Mesenchymal stem cell (in vitro differentiated cells and primary cell): ENCODE results near the gene FKRP.
A peak's percentile ranks its signal among the peaks of the same experiment; 100 is the strongest.

Source experiments
- DNase-seq: peaks from one replicate; pipeline ENCODE4 v3.0.0-alpha.2; 2013
- H2AFZ ChIP-seq: one replicate; pipeline ENCODE4 v1.6.1; 2013; ENCODE audit warnings: low read depth, mild to moderate bottlenecking, control low read depth, inconsistent platforms, low read length, moderate library complexity
- H2AK5ac ChIP-seq: 2 replicates; pipeline ENCODE4 v1.6.1; 2013; ENCODE audit warnings: low read length, moderate library complexity, mild to moderate bottlenecking, inconsistent platforms; ENCODE audit not compliant: severe bottlenecking
- H2BK120ac ChIP-seq: one replicate; pipeline ENCODE4 v1.6.1; 2013; ENCODE audit warnings: low read depth, mild to moderate bottlenecking, inconsistent platforms, low read length, moderate library complexity
- H2BK12ac ChIP-seq, 2 experiments: one replicate each; pipeline ENCODE4 v1.6.1; 2013; ENCODE audit warnings: inconsistent platforms in 2 of 2, low read length in 2 of 2, mild to moderate bottlenecking in 2 of 2, moderate library complexity in 2 of 2, control low read depth in 1 of 2
- H2BK15ac ChIP-seq: one replicate; pipeline ENCODE4 v1.6.1; 2013; ENCODE audit warnings: mild to moderate bottlenecking, low read depth, inconsistent platforms; ENCODE audit not compliant: poor library complexity, severe bottlenecking
- H2BK5ac ChIP-seq: 2 replicates; pipeline ENCODE4 v1.6.1; 2013; ENCODE audit warnings: low read depth, mild to moderate bottlenecking, low read length, control low read depth, inconsistent platforms; ENCODE audit not compliant: poor library complexity, severe bottlenecking
- H3K14ac ChIP-seq, 2 experiments: one replicate each; pipeline ENCODE4 v1.6.1; 2013; ENCODE audit warnings: inconsistent platforms in 2 of 2, low read length in 2 of 2, control low read depth in 1 of 2, mild to moderate bottlenecking in 1 of 2, moderate library complexity in 1 of 2
- H3K18ac ChIP-seq, 2 experiments: one replicate each; pipeline ENCODE4 v1.6.1; 2013; ENCODE audit warnings: inconsistent platforms in 2 of 2, low read length in 2 of 2, control low read depth in 1 of 2, low read depth in 1 of 2, mild to moderate bottlenecking in 1 of 2
- H3K23ac ChIP-seq, 2 experiments: one replicate each; pipeline ENCODE4 v1.6.1; 2013; ENCODE audit warnings: inconsistent platforms in 2 of 2, low read length in 2 of 2, mild to moderate bottlenecking in 2 of 2, moderate library complexity in 2 of 2, control low read depth in 1 of 2
- H3K27ac ChIP-seq: 2 replicates; pipeline ENCODE4 v1.5.1; 2013; ENCODE audit warnings: mild to moderate bottlenecking, moderate library complexity, low read length, control low read depth, inconsistent platforms; ENCODE audit not compliant: poor library complexity, severe bottlenecking
- H3K27me3 ChIP-seq, 2 experiments: 2 replicates each; pipeline versions ENCODE4 v1.6.1 to v1.7.0; 2013; ENCODE audit warnings: low read length in 2 of 2, mild to moderate bottlenecking in 2 of 2, moderate library complexity in 2 of 2, control low read depth in 1 of 2, inconsistent platforms in 1 of 2; ENCODE audit not compliant: control insufficient read depth in 1 of 2, insufficient read depth in 1 of 2
- H3K36me3 ChIP-seq, 2 experiments: 2 replicates each; pipeline versions ENCODE4 v1.6.1 to v1.7.0; 2013; ENCODE audit warnings: low read length in 2 of 2, control low read depth in 1 of 2, inconsistent platforms in 1 of 2, low read depth in 1 of 2, mild to moderate bottlenecking in 1 of 2; ENCODE audit not compliant: insufficient read depth in 2 of 2, control insufficient read depth in 1 of 2
- H3K4ac ChIP-seq, 2 experiments: one replicate each; pipeline ENCODE4 v1.6.1; 2013; ENCODE audit warnings: inconsistent platforms in 2 of 2, low read length in 2 of 2, mild to moderate bottlenecking in 2 of 2, moderate library complexity in 2 of 2, control low read depth in 1 of 2, low read depth in 1 of 2
- H3K4me1 ChIP-seq: 2 replicates; pipeline ENCODE4 v1.6.1; 2013; ENCODE audit warnings: low read depth, low read length, control low read depth; ENCODE audit not compliant: control insufficient read depth, insufficient read depth
- H3K4me2 ChIP-seq: 2 replicates; pipeline ENCODE4 v1.6.1; 2013; ENCODE audit warnings: low read length, mild to moderate bottlenecking, inconsistent platforms; ENCODE audit not compliant: poor library complexity, severe bottlenecking
- H3K4me3 ChIP-seq, 2 experiments: 2 replicates each; pipeline versions ENCODE4 v1.5.1 to v1.7.0; 2013; ENCODE audit warnings: low read length in 2 of 2, mild to moderate bottlenecking in 2 of 2, control low read depth in 1 of 2, low read depth in 1 of 2; ENCODE audit not compliant: insufficient read depth in 1 of 2
- H3K79me1 ChIP-seq: replicated peaks from 2 replicates; pipeline ENCODE4 v1.6.1; 2013; ENCODE audit warnings: mild to moderate bottlenecking, control low read depth, low read length, inconsistent platforms; ENCODE audit not compliant: poor library complexity, severe bottlenecking
- H3K9ac ChIP-seq: 2 replicates; pipeline ENCODE4 v1.7.0; 2013; ENCODE audit warnings: mild to moderate bottlenecking, low read length, moderate library complexity
- H3K9me3 ChIP-seq: 2 replicates; pipeline ENCODE4 v1.7.0; 2013; ENCODE audit warnings: mild to moderate bottlenecking, low read length; ENCODE audit not compliant: control insufficient read depth
- H4K8ac ChIP-seq: one replicate; pipeline ENCODE4 v1.6.1; 2013; ENCODE audit warnings: inconsistent platforms, mild to moderate bottlenecking, low read length, moderate library complexity
- H4K91ac ChIP-seq: one replicate; pipeline ENCODE4 v1.6.1; 2013; ENCODE audit warnings: mild to moderate bottlenecking, low read length, inconsistent platforms
- WGBS: methylation state at CpG from one replicate; pipeline ENCODE4 v1.1.7; 2013; ENCODE audit warnings: mixed read lengths; 5-methylcytosine and 5-hydroxymethylcytosine counted together

Gene FKRP

GRCh38 chr19:46725859-46726393 lies 19.9 kb upstream of the FKRP start:
- H3K9ac ChIP-seq: no peak overlapping the region
- H2AFZ ChIP-seq: no peak overlapping the region
- WGBS: 78% methylated on average over 9 of the region's 9 CpGs

GRCh38 chr19:46726551-46726950 lies 19.3 kb upstream of the FKRP start:
- no peak overlapping the region for H3K18ac ChIP-seq
- H3K23ac ChIP-seq: no peak overlapping the region
- peak overlapping the region; percentile 43 for H4K8ac ChIP-seq
- peaks cover 91 to 93% of the 10 kb centered on the region in 2 experiments for H3K36me3 ChIP-seq
- no peak overlapping the region for H2AK5ac ChIP-seq
- no peak overlapping the region for H3K4me3 ChIP-seq
- 88% methylated on average over 10 of the region's 10 CpGs for WGBS
- H3K27ac ChIP-seq: no peak overlapping the region
- no peak overlapping the region for H3K4ac ChIP-seq
- no peak overlapping the region for H3K4me2 ChIP-seq
- no peak overlapping the region for H2BK15ac ChIP-seq
- H3K27me3 ChIP-seq: no peaks in the 10 kb centered on the region
- no peak overlapping the region for H2BK12ac ChIP-seq
- no peak overlapping the region for H3K14ac ChIP-seq
- H2AFZ ChIP-seq: no peak overlapping the region
- peaks cover 56% of the 10 kb centered on the region for H3K4me1 ChIP-seq
- no peak overlapping the region for H2BK120ac ChIP-seq
- DNase-seq: no peak
- H3K9ac ChIP-seq: no peak overlapping the region
- H2BK5ac ChIP-seq: no peak overlapping the region
- H3K79me1 ChIP-seq: peaks cover 64% of the 10 kb centered on the region
- no peaks in the 10 kb centered on the region for H3K9me3 ChIP-seq
- no peak overlapping the region for H4K91ac ChIP-seq

More at GRCh38 chr19:46725859-46726393, 19.9 kb upstream of the FKRP start:
- Histone ChIP-seq H4K91ac (no peak overlapping the region), H3K4ac (no peak overlapping the region), H3K4me2 (no peak overlapping the region), H3K4me1 (peaks cover 50% of the 10 kb centered on the region), H2BK15ac (no peak overlapping the region), H2BK120ac (no peak overlapping the region), H2BK5ac (no peak overlapping the region), H2AK5ac (no peak overlapping the region), H4K8ac (no peak overlapping the region), H3K14ac (no peak overlapping the region), H3K79me1 (peaks cover 68% of the 10 kb centered on the region), H3K27ac (no peak overlapping the region), H3K18ac (no peak overlapping the region), H3K36me3 (peaks cover 95 to 98% of the 10 kb centered on the region in 2 experiments), H3K9me3 (no peaks in the 10 kb centered on the region), H3K23ac (no peak overlapping the region), H3K4me3 (no peak overlapping the region), H3K27me3 (no peaks in the 10 kb centered on the region), H2BK12ac (no peak overlapping the region)
- no peak for DNase-seq

GRCh38 chr19:46726971-46727501 lies 18.8 kb upstream of the FKRP start:
- no peak overlapping the region for H2BK5ac ChIP-seq
- no peak overlapping the region for H2AFZ ChIP-seq
- no peaks in the 10 kb centered on the region for H3K27me3 ChIP-seq
- no peak overlapping the region for H3K14ac ChIP-seq
- H2BK12ac ChIP-seq: no peak overlapping the region
- no peak overlapping the region for H2BK15ac ChIP-seq
- no peak overlapping the region for H3K18ac ChIP-seq
- H3K23ac ChIP-seq: no peak overlapping the region
- H4K8ac ChIP-seq: no peak overlapping the region
- 93% methylated on average over 14 of the region's 14 CpGs for WGBS
- no peak overlapping the region for H3K4me2 ChIP-seq
- no peak overlapping the region for H3K4me3 ChIP-seq
- H4K91ac ChIP-seq: peak overlapping the region; percentile 23
- DNase-seq: no peak
- H3K4ac ChIP-seq: no peak overlapping the region
- H3K79me1 ChIP-seq: peaks cover 59% of the 10 kb centered on the region
- H3K4me1 ChIP-seq: peaks cover 59% of the 10 kb centered on the region
- peaks cover 91 to 93% of the 10 kb centered on the region in 2 experiments for H3K36me3 ChIP-seq
- H3K9ac ChIP-seq: no peak overlapping the region
- no peak overlapping the region for H2BK120ac ChIP-seq
- H3K9me3 ChIP-seq: no peaks in the 10 kb centered on the region
- H2AK5ac ChIP-seq: no peak overlapping the region
- H3K27ac ChIP-seq: no peak overlapping the region

DNA sequence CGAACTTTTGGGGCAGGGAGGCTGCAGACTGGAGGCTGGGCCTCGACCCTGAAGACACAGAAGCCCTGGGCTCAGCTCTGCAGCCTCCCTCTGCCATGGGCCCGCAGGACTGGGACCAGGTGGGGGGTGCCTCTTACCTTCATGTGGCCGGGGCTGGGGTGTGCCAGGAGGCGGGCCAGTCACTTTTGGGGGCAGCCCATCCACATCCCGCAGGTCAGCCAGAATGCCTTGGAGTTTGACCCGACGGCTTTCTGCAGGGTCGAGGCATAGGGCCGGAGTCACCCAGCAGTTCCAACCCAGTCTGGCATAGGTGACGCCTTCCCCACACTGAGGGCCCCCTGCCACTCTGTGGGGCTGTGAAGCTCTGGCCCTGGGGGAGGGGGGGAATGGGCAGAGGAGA lies 18.1 kb upstream of the FKRP start:
- DNase-seq: no peak
- H3K4me2 ChIP-seq: no peak overlapping the region
- no peak overlapping the region for H3K4ac ChIP-seq
- H3K14ac ChIP-seq: no peak overlapping the region
- peaks cover 91 to 93% of the 10 kb centered on the region in 2 experiments for H3K36me3 ChIP-seq
- H3K23ac ChIP-seq: no peak overlapping the region
- no peak overlapping the region for H2BK5ac ChIP-seq
- WGBS: 98% methylated on average over 11 of the region's 11 CpGs
- H3K27me3 ChIP-seq: no peaks in the 10 kb centered on the region
- no peak overlapping the region for H3K9ac ChIP-seq
- peaks cover 52% of the 10 kb centered on the region for H3K79me1 ChIP-seq
- no peak overlapping the region for H3K27ac ChIP-seq
- no peaks in the 10 kb centered on the region for H3K9me3 ChIP-seq
- H2BK15ac ChIP-seq: no peak overlapping the region
- H3K18ac ChIP-seq: no peak overlapping the region
- H2BK120ac ChIP-seq: no peak overlapping the region
- H2BK12ac ChIP-seq: no peak overlapping the region
- H3K4me1 ChIP-seq: peaks cover 63% of the 10 kb centered on the region
- no peak overlapping the region for H3K4me3 ChIP-seq
- no peak overlapping the region for H4K8ac ChIP-seq
- no peak overlapping the region for H2AK5ac ChIP-seq
- no peak overlapping the region for H4K91ac ChIP-seq
- no peak overlapping the region for H2AFZ ChIP-seq
